ENCODE data around the gene NXN.
"Not testable (repeated sequence)": the region's sequence is repeated elsewhere in the genome, so short reads cannot be mapped to it uniquely, and the experiment has no call there.

The NXN gene

DNA sequence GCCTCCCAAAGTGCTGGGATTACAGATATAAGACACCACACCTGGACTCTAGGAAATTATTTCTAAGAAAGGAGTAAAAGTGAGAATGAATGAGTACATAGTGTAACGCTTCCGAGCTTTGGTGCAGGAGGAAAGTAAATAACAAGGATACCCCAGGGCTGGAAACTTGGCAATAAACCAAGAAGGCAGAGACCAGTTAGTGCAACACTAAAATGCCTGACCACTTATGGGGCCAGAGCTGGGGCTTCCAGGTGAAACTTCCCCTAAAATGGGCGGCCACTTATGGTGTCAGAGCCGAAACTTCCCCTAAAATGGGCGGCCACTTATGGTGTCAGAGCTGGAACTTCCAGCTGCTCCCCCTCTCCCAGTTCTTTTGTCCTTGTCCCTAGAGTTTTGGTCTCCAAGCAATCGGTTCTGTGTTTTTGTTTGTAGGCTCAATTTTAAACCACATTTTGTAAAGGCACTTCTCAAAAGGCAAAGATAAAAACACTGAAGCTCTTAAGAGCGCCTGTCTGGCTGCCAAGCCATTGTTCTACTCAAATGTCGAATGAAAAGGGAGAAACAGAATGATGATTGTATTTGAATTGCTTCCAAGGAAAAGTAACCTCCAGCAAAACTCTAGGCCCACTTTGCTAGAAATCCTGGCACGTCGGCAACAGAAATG is 63.9 kb downstream of the NXN start:
- no peak for DNase-seq

- no peak for DNase-seq
Observed at GRCh38 chr17:914561-914960, 65.0 kb downstream of the NXN start.

DNA sequence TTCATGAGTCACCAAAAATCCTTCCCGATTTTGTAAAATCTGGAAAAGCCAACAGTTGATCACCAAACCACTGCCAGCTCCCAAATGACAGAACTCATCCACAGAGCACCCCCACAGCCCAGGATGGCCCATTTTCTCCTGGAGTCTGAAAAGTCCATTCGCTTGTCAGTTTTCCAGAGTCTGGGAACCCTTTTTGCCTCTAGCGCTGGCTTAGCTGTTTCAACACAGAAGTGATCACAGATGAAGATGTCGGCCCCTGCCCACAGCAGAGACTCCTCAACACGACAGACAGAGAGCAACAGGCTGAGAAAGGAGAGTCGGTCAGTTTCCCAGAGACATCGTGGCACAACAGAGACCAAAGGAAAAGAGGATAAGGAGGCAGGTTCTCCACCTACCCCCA is 66.4 kb downstream of the NXN start:
- DNase-seq: no peak

GRCh38 chr17:909642-910323 is 69.8 kb downstream of the NXN start:
- no peak for DNase-seq

GRCh38 chr17:907725-908124 is 71.9 kb downstream of the NXN start:
- no peak for DNase-seq

DNA sequence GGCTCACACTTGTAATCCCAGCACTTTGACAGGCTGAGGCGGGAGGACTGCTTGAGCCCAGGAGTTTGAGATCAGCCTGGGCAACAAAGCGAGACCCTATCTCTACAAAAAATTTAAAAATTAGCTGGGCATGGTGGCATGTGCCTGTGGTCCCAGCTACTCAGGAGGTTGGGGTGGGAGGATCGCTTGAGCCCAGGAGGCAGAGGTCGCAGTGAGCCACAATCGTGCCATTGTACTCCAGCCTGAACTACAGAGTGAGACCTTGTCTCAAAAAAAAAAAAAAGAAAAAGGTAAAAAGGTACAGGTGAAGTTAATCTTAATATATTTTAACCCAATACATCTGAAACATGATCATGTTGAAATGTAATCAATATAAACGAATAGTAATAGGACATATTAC is 73.9 kb downstream of the NXN start:
- not testable (repeated sequence) for DNase-seq

DNA sequence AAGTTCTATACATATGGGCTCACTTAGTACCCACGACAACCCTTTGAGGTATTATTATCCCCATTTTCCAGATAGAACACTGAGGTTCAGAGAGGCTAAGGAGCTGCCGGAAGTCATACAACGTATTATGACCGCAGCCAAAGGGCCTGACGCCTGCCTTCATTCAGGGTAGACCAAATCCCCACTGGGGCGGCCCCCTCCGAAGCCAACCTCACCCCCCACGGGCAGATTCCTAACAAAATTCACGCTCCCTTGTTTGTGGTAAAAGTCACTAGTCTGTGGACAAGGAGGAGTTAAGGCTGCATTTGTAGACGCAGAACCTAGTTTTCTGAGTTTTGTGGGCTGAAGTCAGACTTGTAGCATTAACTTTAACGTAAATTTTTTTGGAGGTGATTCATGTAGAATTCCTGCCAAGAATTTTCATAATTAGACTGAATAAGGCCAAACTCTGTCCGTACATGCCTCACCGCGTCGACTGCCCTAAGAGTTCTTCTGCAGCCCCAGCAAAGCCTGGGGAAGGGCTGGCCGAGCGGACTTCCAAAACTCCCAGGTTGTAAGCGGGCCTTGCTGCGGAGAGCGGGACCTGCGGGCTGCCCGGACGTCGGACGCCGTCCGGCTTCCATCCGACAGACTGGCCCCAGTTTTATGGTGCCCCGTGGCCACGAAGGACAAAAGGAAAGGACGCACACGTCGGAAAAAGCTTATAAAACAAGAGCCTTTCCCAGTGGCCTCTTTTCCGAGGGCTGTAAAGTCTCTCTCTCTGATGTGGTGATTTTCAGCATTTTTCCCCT is 75.7 kb downstream of the NXN start:
- peak; percentile 91 for DNase-seq

DNA sequence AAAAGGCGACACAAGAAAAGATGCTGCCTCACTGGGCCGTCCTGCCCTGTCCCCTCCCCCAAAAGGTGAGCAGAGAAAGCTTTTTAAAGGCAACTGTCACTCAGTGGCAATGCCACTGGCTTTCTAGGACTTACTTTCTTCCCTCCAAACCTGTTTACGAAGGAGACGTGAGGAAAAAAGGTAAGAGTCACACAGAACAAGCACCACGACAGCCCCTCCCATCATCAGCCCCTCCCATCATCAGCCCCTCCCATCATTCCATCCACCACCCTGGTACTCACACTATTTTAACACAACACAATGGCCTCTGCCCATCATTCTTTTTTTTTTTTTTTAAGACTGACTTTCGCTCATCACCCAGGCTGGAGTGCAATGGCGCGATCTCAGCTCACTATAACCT is 77.1 kb downstream of the NXN start:
- no peak for DNase-seq

- DNase-seq: no peak
Observed at GRCh38 chr17:901964-902363, 77.6 kb downstream of the NXN start.

- DNase-seq: no peak
Observed at GRCh38 chr17:901191-901950, 78.2 kb downstream of the NXN start.

DNA sequence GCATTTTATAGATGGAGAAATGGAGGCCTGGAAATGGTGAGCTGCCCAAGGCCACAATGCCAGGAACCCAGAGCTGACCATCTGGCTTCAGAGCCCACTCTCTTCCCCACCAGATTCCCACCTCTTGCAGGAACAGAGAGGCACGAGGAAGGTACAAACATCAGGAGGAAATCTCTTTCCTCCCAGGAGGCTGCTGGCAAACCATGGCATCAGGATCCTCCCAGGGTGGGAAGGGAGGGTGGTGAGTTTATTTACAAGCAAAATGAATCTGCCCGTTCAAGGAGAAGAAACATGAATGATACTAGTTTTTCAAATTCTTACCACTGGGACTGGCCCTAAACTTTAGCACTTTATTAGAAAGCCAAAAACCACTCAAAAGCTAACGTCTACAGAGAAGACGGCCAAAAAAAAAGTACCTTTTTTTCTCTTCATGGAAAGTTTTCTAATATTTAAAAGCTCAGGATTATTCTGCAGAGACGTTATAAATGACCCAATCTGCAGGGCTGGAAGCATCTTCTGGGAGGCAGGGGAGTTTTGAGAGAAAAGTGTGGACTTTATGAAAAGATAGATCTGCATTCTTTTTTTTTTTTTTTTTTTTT is 79.1 kb downstream of the NXN start:
- DNase-seq: no peak

DNA sequence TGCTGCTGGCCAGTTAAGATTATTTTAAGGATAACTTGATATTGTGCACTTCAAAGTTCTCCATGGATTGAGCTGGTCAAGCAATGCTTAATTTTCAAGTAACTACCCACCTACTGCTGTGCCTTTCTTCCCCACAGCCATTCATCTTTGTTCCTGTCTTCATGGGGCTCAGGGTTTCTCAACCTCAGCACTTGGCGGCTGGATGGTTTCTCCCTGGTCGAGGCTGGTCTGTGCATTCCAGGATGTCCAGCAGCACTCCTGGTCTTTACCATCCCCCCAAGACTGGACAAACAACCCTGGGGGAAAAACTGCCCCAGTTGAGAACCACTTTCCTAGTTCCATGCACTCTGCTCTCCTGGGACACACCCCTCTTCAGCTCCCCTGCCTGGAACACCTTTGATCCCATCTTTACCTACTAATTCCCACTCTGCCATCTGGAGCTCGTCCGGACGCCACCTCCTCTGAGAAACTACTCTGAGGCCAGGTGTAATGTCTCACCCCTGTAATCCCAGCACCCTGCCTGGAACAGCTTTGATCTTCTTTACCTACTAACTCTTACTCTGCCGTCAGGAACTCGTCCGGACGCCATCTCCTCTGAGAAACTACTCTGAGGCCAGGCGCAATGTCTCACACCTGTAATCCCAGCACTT is 81.5 kb downstream of the NXN start:
- DNase-seq: no peak

- no peak for DNase-seq
Observed at GRCh38 chr17:896953-897661, 82.5 kb downstream of the NXN start.

GRCh38 chr17:896454-896853 is 83.1 kb downstream of the NXN start:
- DNase-seq: no peak

DNA sequence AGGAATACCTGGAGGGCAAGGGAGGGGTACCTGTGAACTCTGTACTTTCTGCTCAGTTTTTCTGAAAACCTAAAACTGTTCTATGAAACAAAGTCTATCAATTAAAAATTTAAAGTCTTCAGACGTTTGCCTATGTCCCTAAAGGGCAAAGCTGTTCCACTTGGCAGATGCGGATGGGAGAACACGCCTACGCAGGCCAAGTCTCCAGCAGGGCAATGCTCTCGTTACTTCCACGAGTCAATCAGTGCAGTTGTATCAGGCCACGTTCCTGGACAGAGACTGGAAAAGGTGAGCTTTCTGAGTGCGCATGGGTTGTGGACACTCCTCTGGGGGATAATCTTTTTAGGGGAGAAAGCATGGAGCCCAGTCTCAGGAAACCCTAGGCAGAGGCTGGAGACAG is 86.6 kb downstream of the NXN start:
- DNase-seq: no peak

DNA sequence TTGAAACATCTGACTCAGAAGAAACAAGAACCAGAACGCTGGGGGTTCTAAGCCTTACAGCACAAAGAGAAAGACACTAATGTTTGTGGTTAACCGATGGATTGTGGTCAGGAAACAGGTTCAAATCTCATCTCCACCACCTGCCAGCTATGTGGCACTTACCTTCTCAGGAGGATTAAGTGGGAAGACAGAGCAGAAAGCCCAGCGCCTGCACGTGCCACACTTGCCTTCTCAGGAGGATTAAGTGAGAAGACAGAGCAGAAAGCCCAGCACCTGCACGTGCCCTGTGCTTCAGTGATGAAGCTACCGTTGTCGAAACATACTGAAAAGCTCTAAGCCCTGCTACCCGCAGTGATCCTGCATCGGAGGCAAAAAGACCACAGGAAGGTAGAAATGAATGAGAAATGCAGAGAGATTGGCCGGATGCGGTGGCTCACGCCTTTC is 90.6 kb downstream of the NXN start:
- DNase-seq: no peak

DNA sequence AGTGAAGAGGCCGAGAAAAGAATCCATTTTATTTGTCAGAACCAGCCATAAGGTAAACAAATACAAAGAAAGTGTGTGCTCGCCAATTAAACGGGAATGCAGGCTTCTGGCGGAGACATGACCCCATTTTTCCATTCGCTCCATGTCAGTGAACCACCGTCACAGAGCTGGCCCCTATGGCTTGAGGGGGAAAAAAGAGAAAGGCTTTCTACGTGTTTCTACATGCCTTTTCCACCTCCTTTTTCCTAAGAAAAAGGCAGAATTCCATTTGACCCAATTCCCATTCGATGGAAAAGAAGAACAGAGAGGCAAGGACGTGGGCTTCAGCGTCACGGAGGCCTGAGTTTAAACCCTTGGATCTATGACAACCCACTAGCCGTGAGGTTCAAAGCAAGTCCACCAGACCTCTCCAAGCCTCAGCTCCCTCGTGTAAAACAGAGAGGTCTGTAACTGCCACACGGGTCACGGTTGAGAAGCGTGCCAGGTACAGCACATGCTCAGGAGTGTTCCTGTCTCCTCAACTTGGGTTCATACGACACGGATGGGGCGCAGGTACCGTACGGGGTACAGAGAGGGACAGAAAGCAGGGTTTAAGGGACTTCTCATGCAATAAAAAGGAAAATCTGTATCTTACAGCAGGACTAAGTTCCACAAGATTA is 91.9 kb downstream of the NXN start:
- no peak for DNase-seq

DNA sequence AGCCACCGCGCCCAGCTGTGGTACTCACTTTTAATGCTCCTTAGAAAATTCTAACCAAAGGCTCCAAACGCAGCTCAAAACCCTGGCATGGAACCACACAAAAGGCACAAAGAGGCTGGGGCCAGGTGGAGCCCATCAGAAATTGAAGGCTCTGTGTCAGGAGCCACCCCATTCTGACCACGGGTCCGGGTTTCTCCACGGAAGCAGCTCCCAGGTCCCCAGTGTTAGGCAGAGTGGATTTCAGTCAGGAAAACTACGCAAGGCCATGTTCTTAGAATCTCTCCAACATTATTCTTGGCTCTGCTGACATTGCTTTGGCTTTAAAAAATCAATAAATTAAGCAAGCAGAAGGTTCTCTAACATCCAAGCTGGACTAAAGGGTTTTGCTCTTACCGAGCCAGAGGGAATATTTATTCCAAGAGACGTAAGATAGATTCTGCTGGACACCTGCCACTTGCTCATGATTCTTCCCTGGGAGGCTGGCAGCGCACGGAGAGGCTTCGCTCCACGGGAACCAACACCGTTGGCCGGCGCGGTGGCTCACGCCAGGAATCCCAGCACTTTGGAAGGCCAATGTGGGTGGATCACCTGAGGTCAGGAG is 93.5 kb downstream of the NXN start:
- DNase-seq: no peak

GRCh38 chr17:883586-883962 is 96.0 kb downstream of the NXN start:
- DNase-seq: no peak

- no peak for DNase-seq
Observed at GRCh38 chr17:882827-883585, 96.6 kb downstream of the NXN start.

Measured in amniotic stem cell (primary cell).